Hematopoietic multipotent progenitor cell treated with erythropoietin and hydrocortisone succinate and interleukin-3 and kit ligand, for 6 days (in vitro differentiated cells): ENCODE measurements around the gene AQP6.

Experiments used
- DNase-seq: peaks from one replicate; pipeline ENCODE4 v3.0.0-alpha.2; 2015

The AQP6 gene

DNA sequence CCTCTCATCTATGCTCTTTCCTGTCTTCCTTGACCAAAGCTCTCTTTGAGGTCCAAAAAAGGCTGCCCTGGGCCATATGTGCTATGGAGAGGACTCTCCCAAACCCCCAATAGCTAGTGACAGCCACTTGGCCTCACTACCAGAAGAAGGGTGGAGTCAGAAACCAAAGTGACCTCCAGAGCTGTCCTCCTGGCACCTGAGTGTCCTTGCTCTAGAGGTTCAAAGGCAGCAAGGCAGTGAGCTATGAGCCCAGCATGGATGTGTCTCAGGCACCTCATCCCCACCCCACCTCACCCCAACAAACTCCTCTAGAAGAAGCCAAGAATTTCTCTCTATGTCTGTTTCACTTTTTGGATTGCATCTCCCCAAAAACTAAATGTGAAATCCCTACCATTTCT is 15.2 kb upstream of the AQP6 start:
- no peak for DNase-seq

DNA sequence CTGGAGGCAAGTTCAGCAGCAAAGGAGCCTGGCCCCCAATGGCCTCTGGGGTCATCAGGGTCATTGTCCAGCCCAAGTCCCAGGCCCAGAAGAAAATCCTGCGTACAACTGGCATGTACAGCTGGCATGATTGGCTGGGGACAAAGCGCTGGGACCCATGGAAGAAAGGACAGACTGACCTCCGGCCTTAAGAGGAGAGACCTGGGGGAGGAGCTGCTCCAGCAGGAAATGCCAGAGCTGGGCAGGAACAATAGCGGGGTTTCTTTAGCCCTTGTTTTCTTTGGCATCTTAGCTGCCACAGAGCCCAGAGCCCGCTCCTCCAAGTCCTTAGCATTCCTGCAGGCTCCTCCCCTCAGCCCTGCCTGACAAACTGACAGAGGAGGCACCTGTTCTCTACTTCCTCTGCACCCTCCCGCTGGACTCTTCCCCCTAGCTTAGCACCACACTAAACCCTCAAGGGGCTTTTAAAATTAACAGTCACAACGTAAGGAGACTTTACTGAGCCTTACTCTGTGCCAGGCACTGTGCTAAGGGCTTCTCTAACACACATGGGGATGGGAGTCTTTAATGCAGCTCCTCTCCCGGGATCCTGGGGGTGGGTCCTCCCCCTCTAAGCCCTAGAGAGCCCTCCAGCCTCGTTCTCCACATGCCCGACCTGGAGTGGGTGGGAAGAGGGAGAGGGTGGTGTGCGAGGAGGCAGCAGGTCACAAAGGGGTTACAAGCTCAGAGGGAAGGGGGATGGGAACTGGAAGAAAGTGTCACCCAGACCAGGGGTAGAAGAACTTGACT is 12.9 kb upstream of the AQP6 start:
- DNase-seq = no peak

DNA sequence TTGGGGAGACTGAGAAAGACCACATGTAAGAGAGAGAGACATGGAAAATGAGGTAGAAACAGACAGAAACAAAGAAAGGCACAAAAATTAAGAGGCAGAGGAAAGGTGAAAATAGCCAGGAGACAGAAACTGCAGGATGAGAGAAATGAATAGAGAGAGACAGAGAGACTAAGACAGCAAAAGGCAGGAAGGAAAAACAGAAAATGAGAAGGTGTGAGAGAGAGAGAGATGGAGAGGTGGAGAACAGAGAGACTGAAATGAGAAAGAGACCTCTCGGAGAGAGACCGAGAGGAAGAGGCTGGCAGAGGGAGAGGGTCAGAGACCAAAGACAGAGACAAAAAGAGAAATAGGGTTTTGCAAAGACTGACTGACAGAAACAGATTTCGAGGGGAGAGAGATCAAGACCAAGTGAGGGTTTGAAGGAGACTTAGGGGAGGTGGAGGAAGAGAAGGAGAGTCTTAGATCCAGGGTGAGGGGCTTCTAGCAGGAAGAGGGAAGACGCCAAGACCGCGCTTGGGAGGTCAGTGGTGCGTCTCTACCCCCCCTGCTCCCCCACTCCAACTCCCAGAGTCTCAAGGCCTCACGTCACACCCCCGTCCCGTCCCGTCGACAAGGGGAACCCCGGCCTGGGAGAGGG is 12.2 kb upstream of the AQP6 start:
- DNase-seq = no peak

- peak; percentile 25 for DNase-seq
Measured at GRCh38 chr12:49961111-49961922, 11.4 kb upstream of the AQP6 start, which contains the start of gene AQP5. AQP5 (plus strand) TSS chr12:49961872; CDS start chr12:49962018, 146 bp downstream.

DNA sequence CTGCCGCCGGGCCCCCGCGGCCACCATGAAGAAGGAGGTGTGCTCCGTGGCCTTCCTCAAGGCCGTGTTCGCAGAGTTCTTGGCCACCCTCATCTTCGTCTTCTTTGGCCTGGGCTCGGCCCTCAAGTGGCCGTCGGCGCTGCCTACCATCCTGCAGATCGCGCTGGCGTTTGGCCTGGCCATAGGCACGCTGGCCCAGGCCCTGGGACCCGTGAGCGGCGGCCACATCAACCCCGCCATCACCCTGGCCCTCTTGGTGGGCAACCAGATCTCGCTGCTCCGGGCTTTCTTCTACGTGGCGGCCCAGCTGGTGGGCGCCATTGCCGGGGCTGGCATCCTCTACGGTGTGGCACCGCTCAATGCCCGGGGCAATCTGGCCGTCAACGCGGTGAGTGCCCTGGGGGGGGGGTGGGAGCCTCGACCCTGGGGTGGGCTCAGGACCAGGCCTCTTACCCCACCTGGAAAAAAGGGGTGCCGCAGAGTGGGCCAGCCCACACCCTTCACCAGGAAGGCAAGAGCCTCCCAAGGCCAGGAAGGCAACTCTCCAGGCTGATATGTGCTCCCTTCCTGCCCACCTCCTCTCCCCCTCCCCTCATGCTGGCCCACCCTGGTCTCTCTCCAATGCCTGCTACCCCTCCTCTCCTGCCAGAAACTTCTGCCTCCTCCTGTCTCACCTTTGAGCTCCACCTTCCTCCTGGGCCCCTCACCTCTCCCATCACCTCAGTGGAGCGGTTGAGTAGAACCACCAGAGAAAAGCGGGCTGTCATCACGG is 10.6 kb upstream of the AQP6 start:
- no peak for DNase-seq

DNA sequence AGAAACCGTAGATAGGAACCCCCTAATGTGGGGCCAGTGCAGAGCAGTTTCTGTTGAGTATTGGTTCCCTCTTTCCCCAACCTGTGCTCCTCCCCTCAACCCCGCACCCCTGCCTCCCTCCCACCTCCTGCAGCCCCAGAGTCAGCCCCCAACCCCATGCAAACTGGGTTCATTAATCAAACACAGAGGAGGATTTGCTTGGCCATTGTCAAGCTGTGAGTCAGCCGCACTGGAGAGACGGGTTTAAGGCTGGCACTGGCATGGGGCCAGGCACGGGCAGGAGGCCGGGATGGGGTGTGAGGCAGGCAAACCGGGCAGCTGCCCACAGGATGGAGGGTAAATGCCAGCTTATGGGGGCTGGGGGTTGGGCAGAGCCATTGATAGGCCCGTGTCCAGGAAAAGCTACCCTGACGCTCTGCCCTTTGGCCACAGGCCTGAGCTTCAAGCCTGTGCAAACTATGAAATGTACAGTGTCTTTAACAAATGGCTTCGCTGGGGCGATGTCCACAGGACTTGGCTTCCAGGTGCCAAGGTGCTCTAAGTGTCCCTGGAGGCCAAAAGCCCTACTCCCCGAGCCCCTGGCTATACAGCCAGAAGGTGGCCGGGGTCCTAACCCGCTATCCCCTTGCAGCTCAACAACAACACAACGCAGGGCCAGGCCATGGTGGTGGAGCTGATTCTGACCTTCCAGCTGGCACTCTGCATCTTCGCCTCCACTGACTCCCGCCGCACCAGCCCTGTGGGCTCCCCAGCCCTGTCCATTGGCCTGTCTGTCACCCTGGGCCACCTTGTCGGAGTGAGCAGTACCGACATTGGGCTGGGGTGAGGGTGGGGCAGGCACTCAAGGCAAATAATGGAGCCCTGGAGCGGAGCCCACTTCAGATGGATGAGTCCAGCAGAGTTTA is 9.6 kb upstream of the AQP6 start:
- no peak for DNase-seq

DNA sequence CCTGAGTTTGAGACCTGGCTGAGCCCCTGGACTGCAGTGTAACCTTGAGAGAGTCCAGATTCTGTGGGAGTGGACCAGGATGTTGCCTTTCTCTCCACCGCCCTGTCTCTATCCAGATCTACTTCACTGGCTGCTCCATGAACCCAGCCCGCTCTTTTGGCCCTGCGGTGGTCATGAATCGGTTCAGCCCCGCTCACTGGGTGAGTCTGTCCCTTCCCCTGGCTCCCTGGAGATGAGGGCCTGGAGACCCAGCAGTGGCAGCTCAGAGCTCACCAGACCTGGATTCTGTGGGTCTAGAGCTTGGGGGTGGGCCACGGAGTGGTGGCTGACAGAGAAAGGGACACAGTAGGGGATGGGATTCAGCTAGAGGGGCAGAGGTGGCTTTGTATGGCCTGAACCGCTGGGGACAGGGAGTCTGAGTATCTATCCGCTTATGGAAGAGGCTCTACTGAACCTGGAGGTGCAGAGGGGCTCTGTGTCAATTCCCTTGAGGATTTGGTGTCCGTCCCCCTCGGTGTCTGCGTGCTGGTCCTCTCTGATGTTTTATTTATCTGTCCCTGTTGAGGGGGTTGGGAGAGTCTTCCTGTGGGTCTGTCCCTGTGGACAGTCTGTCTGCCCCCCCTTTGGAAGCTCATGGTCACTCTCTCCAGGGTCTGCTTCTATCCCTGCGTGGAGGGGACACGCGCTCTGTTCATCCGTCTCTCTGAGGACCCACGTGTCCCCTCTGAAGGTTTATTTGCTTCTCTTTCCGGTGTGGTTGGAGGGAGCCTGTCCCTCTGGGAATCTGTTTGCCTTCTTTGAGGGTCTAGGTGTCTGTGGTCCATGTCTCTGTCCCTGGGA is 8.6 kb upstream of the AQP6 start:
- no peak for DNase-seq

DNA sequence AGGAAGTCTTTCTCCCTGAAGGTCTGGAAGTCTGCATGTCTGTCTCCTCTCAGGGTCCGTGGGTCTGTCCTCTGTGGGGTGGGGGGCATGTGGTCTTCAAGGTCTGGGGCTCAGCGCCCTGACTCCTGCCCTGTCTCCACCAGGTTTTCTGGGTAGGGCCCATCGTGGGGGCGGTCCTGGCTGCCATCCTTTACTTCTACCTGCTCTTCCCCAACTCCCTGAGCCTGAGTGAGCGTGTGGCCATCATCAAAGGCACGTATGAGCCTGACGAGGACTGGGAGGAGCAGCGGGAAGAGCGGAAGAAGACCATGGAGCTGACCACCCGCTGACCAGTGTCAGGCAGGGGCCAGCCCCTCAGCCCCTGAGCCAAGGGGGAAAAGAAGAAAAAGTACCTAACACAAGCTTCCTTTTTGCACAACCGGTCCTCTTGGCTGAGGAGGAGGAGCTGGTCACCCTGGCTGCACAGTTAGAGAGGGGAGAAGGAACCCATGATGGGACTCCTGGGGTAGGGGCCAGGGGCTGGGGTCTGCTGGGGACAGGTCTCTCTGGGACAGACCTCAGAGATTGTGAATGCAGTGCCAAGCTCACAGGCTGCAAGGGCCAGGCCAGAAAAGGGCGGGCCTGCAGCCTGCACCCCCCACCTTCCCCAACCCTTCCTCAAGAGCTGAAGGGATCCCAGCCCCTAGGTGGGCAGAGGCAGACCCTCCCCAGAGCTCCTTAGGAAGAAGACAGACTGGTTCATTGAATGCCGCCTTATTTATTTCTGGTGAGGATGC is 7.7 kb upstream of the AQP6 start:
- DNase-seq = no peak

DNA sequence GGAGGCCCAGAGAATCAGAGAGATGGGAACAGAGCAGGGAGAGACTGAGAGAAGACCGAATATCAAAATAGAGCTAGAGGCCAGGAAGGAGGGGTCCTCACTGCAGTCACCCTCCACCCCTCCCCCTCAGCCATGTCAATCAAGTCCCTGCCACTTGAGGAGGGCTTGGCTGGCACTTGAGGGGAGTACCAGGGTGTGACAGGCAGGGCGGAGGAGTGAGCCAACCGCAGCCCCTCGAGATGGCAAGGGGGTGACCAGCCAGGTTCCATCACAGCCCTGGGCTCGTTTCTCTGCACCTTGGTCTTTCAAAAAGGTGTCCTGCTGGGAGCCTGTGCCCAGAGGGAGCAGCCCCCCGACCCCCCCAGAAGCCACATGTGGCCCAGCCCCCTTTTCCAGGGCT is 6.9 kb upstream of the AQP6 start:
- DNase-seq = no peak

DNA sequence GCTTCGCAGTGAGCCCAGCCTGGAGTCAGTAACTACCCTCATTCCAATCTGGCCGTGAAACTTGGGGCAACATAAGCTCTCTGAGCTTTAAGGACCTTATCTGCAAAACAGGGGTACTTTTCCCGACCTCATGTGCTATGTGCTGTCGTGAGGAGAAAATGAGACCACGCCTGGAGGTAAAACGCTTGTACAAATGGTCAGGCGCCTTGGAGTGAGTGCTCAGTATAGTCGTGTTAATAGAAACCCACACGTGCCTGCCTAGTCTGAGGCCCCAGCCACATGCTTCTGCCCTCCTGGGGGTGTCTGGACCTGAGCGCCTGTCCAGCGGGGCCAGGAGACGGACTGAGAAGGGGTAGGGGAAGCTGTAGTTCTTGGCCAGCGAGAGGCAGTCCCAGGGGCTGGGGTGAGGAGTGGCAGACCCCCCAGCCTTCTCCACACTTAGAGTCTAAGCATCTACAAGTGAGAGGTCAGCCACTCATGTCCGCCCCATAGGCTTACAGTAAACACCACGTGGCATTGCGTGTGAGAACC is 6.2 kb upstream of the AQP6 start:
- no peak for DNase-seq

DNA sequence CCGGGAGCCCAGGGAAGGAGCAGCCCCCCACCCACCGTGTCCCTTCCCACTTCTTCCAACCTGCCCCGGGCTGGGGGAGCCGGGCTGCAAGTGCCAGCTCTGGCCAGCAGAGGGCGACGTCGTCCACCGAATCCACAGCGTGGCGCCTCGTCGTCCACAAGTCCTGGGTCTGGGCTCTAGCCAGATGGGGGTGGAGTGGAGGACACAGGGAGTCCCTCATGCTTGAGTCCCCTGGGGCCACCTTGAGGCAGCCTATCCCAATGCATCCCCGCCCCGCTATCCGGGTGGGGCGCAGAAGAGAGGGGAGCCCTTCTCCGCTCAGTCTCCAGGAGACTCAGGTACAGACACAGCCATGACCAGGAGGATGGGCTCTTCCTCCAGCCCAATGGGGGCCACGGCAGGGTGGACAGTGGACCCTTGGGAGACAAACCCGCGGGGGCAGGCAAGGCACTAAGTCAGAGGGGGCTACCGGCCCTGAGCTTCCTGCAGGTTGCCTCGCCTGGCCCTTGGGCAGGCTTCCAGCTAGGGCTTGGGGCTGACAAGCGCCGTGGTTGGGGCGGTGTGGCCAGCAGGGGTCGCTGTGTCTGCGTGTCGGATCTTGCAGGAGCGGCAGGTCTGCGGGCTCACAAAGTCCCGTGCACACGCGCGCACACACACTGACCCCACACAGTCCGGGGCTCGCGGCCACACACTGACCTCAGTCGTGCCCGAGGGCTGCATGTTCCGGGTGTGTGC is 5.5 kb upstream of the AQP6 start:
- peak; percentile 91 for DNase-seq

GRCh38 chr12:49967777-49968250 is 4.9 kb upstream of the AQP6 start:
- no peak for DNase-seq

- no peak for DNase-seq
Measured at GRCh38 chr12:49968471-49968870, 4.3 kb upstream of the AQP6 start.

- DNase-seq = no peak
Measured at GRCh38 chr12:49969027-49969426, 3.7 kb upstream of the AQP6 start.

- DNase-seq = no peak
Measured at GRCh38 chr12:49969651-49970429, 2.9 kb upstream of the AQP6 start.

DNA sequence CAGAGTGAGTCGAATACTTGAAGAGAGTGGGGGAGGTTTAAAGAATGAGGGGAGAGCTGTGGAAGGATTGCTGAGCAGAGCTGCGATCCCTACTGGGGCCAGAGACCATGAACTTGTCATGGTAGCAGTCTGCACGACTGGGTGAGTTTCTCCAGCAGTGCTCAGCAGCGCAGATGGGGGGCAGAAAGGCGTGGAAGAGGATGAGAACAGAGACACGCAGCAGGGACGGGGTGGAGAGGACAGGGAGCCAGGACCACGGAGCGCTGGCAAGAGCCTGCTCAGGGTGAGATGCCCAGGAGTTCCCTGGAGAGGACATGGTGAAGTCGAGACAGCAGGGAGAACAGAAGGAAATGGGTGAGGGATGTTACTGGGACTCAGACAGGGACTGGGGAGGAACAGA is 2.1 kb upstream of the AQP6 start:
- DNase-seq = no peak

- no peak for DNase-seq
Measured at GRCh38 chr12:49971141-49971540, 1.6 kb upstream of the AQP6 start.

DNA sequence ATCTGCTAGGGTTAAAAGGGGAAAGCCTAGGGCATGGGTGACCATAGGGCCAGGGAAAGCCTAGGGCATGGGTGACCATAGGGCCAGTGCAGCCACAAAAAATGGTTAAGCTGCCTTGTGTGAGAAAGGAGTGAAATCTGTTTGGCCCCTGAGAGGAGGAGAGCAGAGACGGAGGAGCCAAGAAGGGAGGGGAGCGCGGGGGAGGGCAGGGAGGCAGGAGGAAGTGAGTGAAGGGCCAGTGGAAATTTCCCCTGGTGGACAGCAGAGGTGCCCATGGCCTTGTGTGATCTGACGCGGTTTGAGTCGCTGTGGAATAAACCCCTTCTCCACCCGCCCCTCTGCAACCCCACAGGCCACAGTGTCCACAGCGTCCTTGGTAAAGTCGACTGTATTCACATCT is 618 bp upstream of the AQP6 start:
- DNase-seq = no peak
